PC-3 (cell line): ENCODE measurements around the gene FAM117B. TPM values are rescaled to one million over a fixed set of nuclear protein-coding genes. Genes with fewer than 3 reads are reported as not detected.

ENCODE experiments used
- ATAC-seq: fragments of 200-7000 bp; cut with Tn5 transposase; 2 replicates; pipeline ENCODE4 v1.9.1; 2020; ENCODE audit warnings: mild to moderate bottlenecking, moderate library complexity
- BruUV-seq: library from RNA; stranded (reverse); fragments of 400-500 nt; replicated peaks from 2 replicates; lab custom pipeline; 2021; lab: Mats Ljungman, UMichigan
- CTCF ChIA-PET: fragments of 300-600 bp; sonication (Branson Sonifier 250); formaldehyde crosslinking; loops from one replicate; lab custom pipeline; 2022; ENCODE audit warnings: antibody characterized with exemption; lab: Charles Lee
- POLR2A ChIA-PET: fragments of 300-600 bp; sonication (Branson Sonifier 250); formaldehyde crosslinking; loops from one replicate; lab custom pipeline; 2022; ENCODE audit warnings: antibody characterized with exemption; ENCODE audit not compliant: unreplicated experiment; lab: Charles Lee
- DNase-seq: peaks from one replicate; pipeline ENCODE4 v3.0.0-alpha.2; 2015
- H2AFZ ChIP-seq: fragments of 300-600 bp; sonication (generic); 2 replicates; pipeline ENCODE4 v1.6.0; 2016; ENCODE audit warnings: antibody characterized with exemption, low read length
- H3F3A ChIP-seq: fragments of 300-600 bp; sonication (generic); one replicate; pipeline ENCODE4 v1.6.0; 2017; ENCODE audit warnings: antibody characterized with exemption, low read length, control low read depth, mild to moderate bottlenecking; ENCODE audit not compliant: unreplicated experiment
- H3K27ac ChIP-seq: fragments of 300-600 bp; sonication (generic); 2 replicates; pipeline ENCODE4 v1.5.1; 2016; ENCODE audit warnings: mild to moderate bottlenecking, low read length
- H3K27me3 ChIP-seq: fragments of 300-600 bp; sonication (generic); 2 replicates; pipeline ENCODE4 v1.6.1; 2016; ENCODE audit warnings: low read length, mixed read lengths
- H3K36me3 ChIP-seq: fragments of 300-600 bp; sonication (generic); 2 replicates; pipeline ENCODE4 v1.6.1; 2016; ENCODE audit warnings: low read depth, mixed run types, low read length, mixed read lengths
- H3K4me1 ChIP-seq: fragments of 300-600 bp; sonication (generic); 2 replicates; pipeline ENCODE4 v1.5.1; 2016; ENCODE audit warnings: low read length; ENCODE audit not compliant: insufficient read depth
- H3K4me2 ChIP-seq: fragments of 300-600 bp; sonication (generic); 2 replicates; pipeline ENCODE4 v1.6.0; 2016; ENCODE audit warnings: low read length
- H3K4me3 ChIP-seq: fragments of 300-600 bp; sonication (generic); 2 replicates; pipeline ENCODE4 v1.5.1; 2016; ENCODE audit warnings: mild to moderate bottlenecking, low read length, mixed read lengths
- H3K79me2 ChIP-seq: fragments of 300-600 bp; sonication (generic); 2 replicates; pipeline ENCODE4 v1.6.1; 2017; ENCODE audit warnings: low read length, mixed read lengths
- H3K9ac ChIP-seq: fragments of 300-600 bp; sonication (generic); 2 replicates; pipeline ENCODE4 v1.6.0; 2016; ENCODE audit warnings: mild to moderate bottlenecking, low read length
- H3K9me2 ChIP-seq: fragments of 300-600 bp; sonication (generic); replicated peaks from 2 replicates; pipeline ENCODE4 v1.6.1; 2016; ENCODE audit warnings: mixed run types, low read length, mixed read lengths
- H3K9me3 ChIP-seq: fragments of 300-600 bp; sonication (generic); 2 replicates; pipeline ENCODE4 v1.6.1; 2016; ENCODE audit warnings: low read length, mixed read lengths
- H4K20me1 ChIP-seq: fragments of 300-600 bp; sonication (generic); 2 replicates; pipeline ENCODE4 v1.6.1; 2016; ENCODE audit warnings: low read length, mixed read lengths
- CTCF ChIP-seq: fragments of 300-600 bp; sonication (generic); conservative IDR thresholded peaks from 2 replicates; pipeline ENCODE4 v1.5.1; 2017; ENCODE audit warnings: antibody characterized with exemption, low read depth, mild to moderate bottlenecking, low read length
- EZH2 ChIP-seq: fragments of 300-600 bp; sonication (generic); IDR thresholded peaks from one replicate; pipeline ENCODE4 v1.6.1; 2017; ENCODE audit warnings: antibody characterized with exemption, mild to moderate bottlenecking, low read length; ENCODE audit not compliant: unreplicated experiment
- EZH2phosphoT487 ChIP-seq: fragments of 300-600 bp; sonication (generic); IDR thresholded peaks from 2 replicates; pipeline ENCODE4 v1.6.1; 2018; ENCODE audit warnings: mild to moderate bottlenecking, antibody characterized with exemption, low read length, borderline replicate concordance
- intact Hi-C: fragments of 100-400 bp; cut with micrococcal nuclease; formaldehyde crosslinking; loops from 2 replicates; pipeline ENCODE4 v1.9.0; 2023
- total RNA-seq: library from RNA; depleted of rRNA; stranded (reverse); fragments of >200 nt; gene quantifications from 2 replicates; pipeline ENCODE4 v1.2.3, GENCODE V29; 2014

FAM117B gene
- total RNA-seq, 1 experiment from 2014 or later: 2.2 TPM

GRCh38 chr2:202643012-202643858, 8.5 kb downstream of the FAM117B start:
- CTCF ChIA-PET: no interaction called here
- BruUV-seq: no TSS peak
- H3F3A ChIP-seq: no peaks in the 10 kb centered on the region

GRCh38 chr2:202652119-202652518, 17.4 kb downstream of the FAM117B start:
- intact Hi-C loops: no loop called here
- Histone ChIP-seq H4K20me1 (no peaks in the 10 kb centered on the region), H2AFZ (no peak overlapping the region), H3K4me2 (no peak overlapping the region), H3K27ac (no peak overlapping the region), H3K27me3 (no peaks in the 10 kb centered on the region), H3K9ac (no peak overlapping the region), H3K9me3 (no peaks in the 10 kb centered on the region), H3K4me1 (no peaks in the 10 kb centered on the region), H3K4me3 (no peak overlapping the region), H3K36me3 (no peaks in the 10 kb centered on the region), H3F3A (no peaks in the 10 kb centered on the region), H3K9me2 (no peaks in the 10 kb centered on the region), H3K79me2 (no peaks in the 10 kb centered on the region)
- TF ChIP-seq CTCF (no peak), EZH2phosphoT487 (no peak), EZH2 (no peak)
- ChIA-PET POLR2A (no interaction called here), CTCF (no interaction called here)
- no peak for DNase-seq
- no TSS peak for BruUV-seq
- no peak for ATAC-seq

More at GRCh38 chr2:202643012-202643858, 8.5 kb downstream of the FAM117B start:
- Histone ChIP-seq H3K4me2 (no peak overlapping the region), H3K9ac (no peak overlapping the region), H3K36me3 (no peaks in the 10 kb centered on the region), H3K4me1 (no peaks in the 10 kb centered on the region), H3K79me2 (peaks cover 7% of the 10 kb centered on the region; the same call in 1 of the 2 replicates), H3K27ac (no peak overlapping the region), H3K9me2 (no peaks in the 10 kb centered on the region), H4K20me1 (no peaks in the 10 kb centered on the region), H3K27me3 (no peaks in the 10 kb centered on the region), H2AFZ (no peak overlapping the region), H3K4me3 (no peak overlapping the region), H3K9me3 (no peaks in the 10 kb centered on the region)
- intact Hi-C loops: no loop called here
- POLR2A ChIA-PET: interaction anchor here (0.5 kb wide), 1 partner anchor 13 kb away, joined by 6 read pairs; no protein-coding TSS in a partner anchor
- ATAC-seq (no peak), DNase-seq (no peak)
- TF ChIP-seq EZH2phosphoT487: no peak

- Histone ChIP-seq H3K79me2 (no peaks in the 10 kb centered on the region), H4K20me1 (no peaks in the 10 kb centered on the region), H3K9me2 (no peaks in the 10 kb centered on the region), H3F3A (no peaks in the 10 kb centered on the region), H3K9me3 (no peaks in the 10 kb centered on the region), H3K4me1 (no peaks in the 10 kb centered on the region), H3K27me3 (no peaks in the 10 kb centered on the region), H2AFZ (no peak overlapping the region), H3K4me3 (no peak overlapping the region), H3K9ac (no peak overlapping the region), H3K4me2 (no peak overlapping the region), H3K27ac (no peak overlapping the region), H3K36me3 (no peaks in the 10 kb centered on the region)
- CTCF ChIA-PET: no interaction called here
- POLR2A ChIA-PET: no interaction called here
- ATAC-seq: no peak
- TF ChIP-seq EZH2 (no peak), EZH2phosphoT487 (no peak), CTCF (no peak)
- intact Hi-C loops: no loop called here
- no TSS peak for BruUV-seq
- DNase-seq: no peak
These were observed 19.1 kb downstream of the FAM117B start for GRCh38 chr2:202653890-202654289.
